Hippocampal formation (tissue), 2 donors: ENCODE results near the gene SMO.
"Not testable (repeated sequence)": the region's sequence is repeated elsewhere in the genome, so short reads cannot be mapped to it uniquely, and the experiment has no call there.

Experiments used
- DNase-seq, 2 donors: peaks; one replicate each; lab custom pipeline; 2025; lab: John Stamatoyannopoulos, UW

Gene SMO

DNA sequence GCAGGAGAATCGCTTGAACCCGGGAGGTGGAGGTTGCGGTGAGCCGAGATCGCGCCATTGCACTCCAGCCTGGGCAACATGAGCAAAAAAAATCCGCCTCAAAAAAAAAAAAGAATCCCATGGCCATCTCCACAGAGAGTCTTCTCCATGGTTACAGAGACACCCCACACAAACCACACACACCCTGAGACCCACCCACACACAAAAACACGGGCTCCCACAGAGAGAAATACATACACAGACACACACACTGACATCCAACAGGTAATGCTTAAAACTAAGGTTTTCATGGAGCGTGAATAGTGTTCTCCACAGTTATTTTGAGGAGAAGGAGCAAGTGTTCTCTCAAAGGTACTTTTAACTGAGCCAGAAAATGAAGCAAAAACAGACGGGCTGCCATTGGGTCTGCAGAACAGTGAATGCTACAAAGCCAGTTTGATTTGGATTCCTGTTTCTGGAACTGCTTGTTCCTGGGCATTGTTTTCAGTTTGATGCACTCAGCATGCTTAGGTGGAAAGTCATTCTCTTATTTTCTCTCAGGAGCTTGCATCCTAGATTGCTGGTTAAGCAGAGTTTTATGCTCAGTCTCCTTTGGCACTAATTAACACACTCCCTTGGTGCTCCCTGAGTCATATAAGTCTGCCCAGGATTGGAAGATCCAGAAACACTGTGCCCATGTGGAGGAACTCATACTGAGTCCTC lies 51.8 kb downstream of the SMO start:
- DNase-seq, result peak in 1 of 2 donors; percentile 14

DNA sequence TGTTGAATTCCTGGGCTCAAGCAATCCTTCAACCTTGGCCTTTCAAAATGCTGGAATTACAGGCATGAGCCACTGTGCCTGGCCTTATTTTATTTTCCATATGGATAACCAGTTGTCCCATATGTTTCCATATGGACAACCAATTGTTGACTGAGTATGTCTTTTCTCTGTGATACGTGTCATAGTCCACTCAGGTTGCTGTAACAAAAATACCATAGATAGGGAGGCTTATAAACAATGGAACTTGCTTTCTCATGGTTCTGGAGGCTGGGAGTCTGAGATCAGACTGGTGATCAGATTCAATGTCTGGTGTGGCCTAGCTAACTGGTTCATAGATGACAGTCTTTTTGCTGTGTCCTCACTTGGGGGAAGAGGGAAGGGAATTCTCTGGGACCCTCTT lies 55.8 kb downstream of the SMO start:
- DNase-seq, result no peak

DNA sequence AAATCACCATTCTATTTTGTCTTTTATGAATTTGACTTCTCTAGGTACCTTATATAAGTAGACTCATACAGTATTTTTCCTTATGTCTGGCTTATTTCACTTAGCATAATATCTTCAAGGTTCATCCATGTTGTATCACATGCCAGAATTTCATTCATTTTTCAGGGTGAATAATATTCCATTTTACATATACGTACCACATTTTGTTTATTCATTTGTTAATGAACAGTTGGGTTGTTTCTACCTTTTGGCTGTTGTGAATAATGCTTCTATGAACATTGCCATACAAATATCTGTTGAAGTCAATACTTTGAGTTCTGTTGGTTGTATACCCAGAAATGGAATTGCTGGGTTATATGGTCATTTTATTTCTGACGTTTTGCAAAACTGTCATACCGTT lies 57.1 kb downstream of the SMO start:
- no peak for DNase-seq

DNA sequence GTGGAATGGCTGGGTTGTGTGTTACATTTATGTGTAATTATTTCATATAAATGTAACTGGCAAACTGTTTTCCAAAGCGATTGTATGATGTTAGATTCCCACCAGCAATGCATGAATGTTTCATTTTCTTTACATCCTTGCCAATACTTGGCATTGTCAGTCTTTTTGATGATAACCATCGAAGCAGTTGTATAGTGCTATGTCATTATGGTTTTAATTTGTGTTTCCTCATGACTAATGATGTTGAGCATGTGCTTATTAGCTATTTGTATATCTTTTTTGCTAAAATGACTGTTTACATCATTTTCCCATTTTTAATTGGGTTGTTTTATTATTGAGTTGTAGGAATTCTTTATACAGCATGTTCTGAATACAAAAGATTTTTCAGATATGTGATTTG lies 58.7 kb downstream of the SMO start:
- no peak for DNase-seq

DNA sequence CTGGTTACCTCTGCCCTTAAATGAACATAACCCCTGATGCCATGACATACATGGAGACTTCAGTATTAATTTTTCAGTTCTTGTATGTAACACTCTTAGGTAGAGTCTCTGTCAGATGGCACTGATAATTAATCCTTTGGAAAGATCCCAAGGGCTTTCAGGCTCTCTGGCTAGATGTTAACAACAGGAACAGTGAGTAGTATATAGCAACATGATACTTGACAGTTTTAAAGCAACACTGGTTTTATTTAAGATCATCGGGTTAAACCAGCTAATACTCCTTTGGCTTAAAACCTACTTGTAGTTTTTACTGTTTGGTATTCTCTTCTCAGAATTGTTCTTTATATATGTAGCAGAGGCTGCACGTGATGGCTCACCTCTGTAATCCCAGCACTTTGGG lies 63.7 kb downstream of the SMO start:
- no peak for DNase-seq

DNA sequence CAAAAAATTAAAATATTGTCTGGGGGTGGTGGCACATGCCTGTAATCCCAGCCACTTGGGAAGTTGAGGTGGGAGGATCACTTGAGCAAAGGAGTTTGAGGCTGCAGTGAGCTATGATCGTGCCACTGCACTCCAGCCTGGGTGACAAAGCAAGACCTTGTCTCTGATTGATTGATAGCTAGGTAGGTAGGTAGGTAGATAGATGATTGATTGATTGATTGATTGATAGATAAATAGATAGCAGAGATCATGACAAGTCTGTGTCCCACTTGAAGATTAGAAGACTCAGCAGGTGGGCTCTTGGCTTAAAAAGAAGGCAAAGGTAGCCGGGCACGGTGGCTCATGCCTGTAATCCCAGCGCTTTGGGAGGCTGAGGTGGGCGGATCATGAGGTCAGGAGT lies 64.2 kb downstream of the SMO start:
- DNase-seq, result not testable (repeated sequence)

DNA sequence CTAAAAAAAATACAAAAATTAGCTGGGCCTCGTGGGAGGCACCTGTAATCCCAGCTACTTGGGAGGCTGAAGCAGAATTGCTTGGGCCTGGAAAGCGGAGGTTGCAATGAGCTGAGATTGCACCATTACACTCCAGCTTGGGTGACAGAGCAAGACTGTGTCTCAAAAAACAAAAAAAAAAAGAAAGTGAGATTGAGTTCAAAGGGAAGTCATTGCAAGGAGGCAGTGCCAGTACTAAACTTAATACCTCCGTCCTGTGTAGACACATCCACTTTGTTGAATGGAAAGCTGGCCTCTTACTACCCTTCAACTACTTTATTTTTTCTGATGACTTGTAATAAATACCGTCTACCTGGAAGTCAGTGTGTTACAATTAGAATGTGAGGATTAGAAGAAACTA lies 67.4 kb downstream of the SMO start:
- no peak for DNase-seq

DNA sequence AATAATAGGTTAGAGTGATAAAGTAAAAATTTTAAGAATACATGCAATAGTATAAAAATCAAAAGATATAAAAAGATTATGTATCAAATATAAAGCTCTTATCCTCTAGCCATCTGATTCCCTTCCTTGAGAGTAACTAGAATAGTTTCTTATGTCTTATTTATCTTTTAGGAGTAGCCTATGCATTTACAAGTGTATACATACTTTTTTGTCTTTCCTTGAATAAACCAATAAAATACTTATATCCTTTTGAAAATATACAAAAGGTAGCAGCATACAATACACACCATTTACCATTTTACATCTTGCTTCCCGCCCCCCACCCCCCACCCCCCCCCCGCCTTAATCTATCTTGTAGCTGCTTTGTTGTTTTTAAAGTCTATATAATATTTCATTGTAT lies 67.8 kb downstream of the SMO start:
- no peak for DNase-seq

DNA sequence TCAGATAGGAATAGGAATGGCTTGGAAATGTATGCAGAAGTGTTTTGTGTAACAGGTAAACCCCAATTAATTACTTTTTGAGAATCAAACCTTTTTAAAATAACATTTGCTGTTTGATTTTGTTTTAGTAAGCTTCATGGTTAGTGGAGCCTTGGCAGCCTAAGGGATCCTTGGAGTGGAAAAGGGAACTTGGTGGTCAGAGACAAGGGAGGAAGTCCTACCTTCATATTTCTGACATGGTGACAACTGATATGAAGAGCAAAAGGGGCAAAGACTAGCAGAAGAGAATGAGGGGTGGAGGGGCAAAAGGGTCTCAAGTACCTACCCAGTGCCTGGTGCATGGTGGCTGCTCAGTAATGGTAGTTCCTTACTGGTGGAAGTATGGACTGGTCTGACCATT lies 68.7 kb downstream of the SMO start:
- no peak for DNase-seq

DNA sequence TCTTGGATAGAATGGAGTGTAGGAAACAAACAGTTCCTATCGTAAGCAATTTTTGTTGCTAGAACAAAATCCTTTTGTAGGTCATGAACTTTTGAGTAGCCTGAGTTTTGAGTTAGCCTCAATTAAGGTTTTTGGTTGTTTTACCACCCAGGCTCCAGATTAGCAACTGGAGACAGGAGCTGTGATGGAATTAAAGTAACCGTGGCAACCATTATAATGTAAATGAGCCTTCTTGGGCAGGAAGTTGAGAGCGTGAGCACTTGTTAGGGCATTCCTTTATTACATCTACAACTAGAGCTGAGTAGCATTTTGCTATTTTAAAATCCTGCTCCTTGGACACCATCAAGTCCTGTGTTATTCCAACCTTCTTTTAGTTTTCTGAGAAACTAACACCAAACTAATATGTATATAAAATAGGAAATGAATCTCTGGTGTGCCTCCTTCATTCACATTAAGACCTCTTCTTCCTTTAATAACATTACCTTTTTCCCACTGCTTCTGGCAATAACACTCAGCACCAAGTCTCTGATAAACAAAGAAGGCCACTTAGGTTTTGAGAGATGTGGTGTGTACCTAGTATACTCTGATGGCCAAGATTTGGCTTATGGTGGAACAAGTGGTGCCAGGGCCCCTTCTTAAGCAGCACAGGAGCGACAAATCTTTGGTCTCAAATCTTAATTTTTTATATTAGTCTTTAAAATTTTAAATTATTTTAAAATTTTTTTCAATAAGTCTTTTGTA lies 70.4 kb downstream of the SMO start:
- peak in 1 of 2 donors; percentile 23 for DNase-seq

DNA sequence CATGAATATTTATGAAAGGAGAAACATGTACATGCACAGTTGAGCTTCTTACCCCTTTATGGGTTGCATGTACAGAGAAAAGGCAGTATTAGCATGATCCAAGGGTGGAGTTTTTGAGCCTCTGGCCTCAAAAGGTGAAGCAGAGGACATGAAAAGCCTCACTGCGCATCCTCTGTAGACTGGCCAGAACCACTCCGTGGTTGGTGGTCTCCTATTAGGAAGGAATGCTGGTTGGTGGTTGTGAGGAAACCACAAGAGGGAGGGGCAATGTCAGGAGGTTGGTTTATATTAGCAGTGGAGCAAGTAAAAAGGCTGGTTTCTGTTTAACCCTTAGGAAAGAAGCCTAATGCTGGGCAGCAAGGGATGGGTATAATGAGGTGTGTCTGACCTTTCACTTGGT lies 73.9 kb downstream of the SMO start:
- no peak for DNase-seq
